HAP-1 (cell line): Measurements from ENCODE around the gene MAPT.

Source experiments
- DNase-seq, 2 experiments: peaks; one replicate each; pipeline ENCODE4 v3.0.0-alpha.2; 2016 to 2020; ENCODE audit warnings: low spot score in 2 of 2
- H3K27me3 ChIP-seq: fragments of 250-450 bp; sonication (Bioruptor Pico); 2 replicates; pipeline ENCODE4 v1.5.1; 2020; ENCODE audit warnings: low read depth, mild to moderate bottlenecking, moderate library complexity
- H3K36me3 ChIP-seq: fragments of 250-450 bp; sonication (Bioruptor Pico); replicated peaks from 2 replicates; pipeline ENCODE4 v1.5.1; 2020; ENCODE audit warnings: mild to moderate bottlenecking
- H3K4me1 ChIP-seq: fragments of 250-450 bp; sonication (Bioruptor Pico); 2 replicates; pipeline ENCODE4 v1.5.1; 2020; ENCODE audit warnings: mild to moderate bottlenecking
- H3K4me3 ChIP-seq: fragments of 250-450 bp; sonication (Bioruptor Pico); 2 replicates; pipeline ENCODE4 v1.5.1; 2020; ENCODE audit warnings: mild to moderate bottlenecking, moderate library complexity
- H3K9me3 ChIP-seq: fragments of 250-450 bp; sonication (Bioruptor Pico); 2 replicates; pipeline ENCODE4 v1.5.1; 2020; ENCODE audit warnings: mild to moderate bottlenecking, moderate library complexity
- in situ Hi-C: fragments of 300-500 bp; cut with MboI; formaldehyde crosslinking; loops from 3 replicates; pipeline ENCODE4 v1.14.3; 2020; ENCODE audit warnings: low sequenced_read_pairs, inconsistent platforms, mixed read lengths

Gene MAPT

GRCh38 chr17:46032909-46033308 is 138.6 kb downstream of the MAPT start:
- Histone ChIP-seq H3K9me3 (no peaks in the 10 kb centered on the region), H3K4me3 (no peak overlapping the region), H3K36me3 (peaks cover 76% of the 10 kb centered on the region), H3K4me1 (no peaks in the 10 kb centered on the region), H3K27me3 (no peaks in the 10 kb centered on the region)
- DNase-seq: no peak
- in situ Hi-C loops: no loop called here

- peaks cover 76% of the 10 kb centered on the region for H3K36me3 ChIP-seq
These were observed 139.0 kb downstream of the MAPT start for GRCh38 chr17:46033392-46033791.

GRCh38 chr17:46035112-46035818 is 140.9 kb downstream of the MAPT start:
- in situ Hi-C loops: no loop called here
- Histone ChIP-seq H3K4me3 (no peak overlapping the region), H3K36me3 (peaks cover 86% of the 10 kb centered on the region), H3K4me1 (no peaks in the 10 kb centered on the region), H3K9me3 (no peaks in the 10 kb centered on the region), H3K27me3 (no peaks in the 10 kb centered on the region)
- no peak for DNase-seq

More at GRCh38 chr17:46033392-46033791, 139.0 kb downstream of the MAPT start:
- in situ Hi-C loops: no loop called here
- no peak for DNase-seq
- no peaks in the 10 kb centered on the region for H3K27me3 ChIP-seq
- H3K4me1 ChIP-seq: no peaks in the 10 kb centered on the region
- no peaks in the 10 kb centered on the region for H3K9me3 ChIP-seq
- no peak overlapping the region for H3K4me3 ChIP-seq

GRCh38 chr17:46036491-46036890 is 142.1 kb downstream of the MAPT start:
- H3K4me3 ChIP-seq: no peak overlapping the region
- in situ Hi-C loops: no loop called here
- no peaks in the 10 kb centered on the region for H3K27me3 ChIP-seq
- DNase-seq: no peak
- no peaks in the 10 kb centered on the region for H3K4me1 ChIP-seq
- H3K9me3 ChIP-seq: no peaks in the 10 kb centered on the region
- peaks cover 82% of the 10 kb centered on the region for H3K36me3 ChIP-seq

- no peaks in the 10 kb centered on the region for H3K27me3 ChIP-seq
- H3K36me3 ChIP-seq: peaks cover 79% of the 10 kb centered on the region
- no peaks in the 10 kb centered on the region for H3K9me3 ChIP-seq
- no peak for DNase-seq
- no peaks in the 10 kb centered on the region for H3K4me1 ChIP-seq
- in situ Hi-C loops: no loop called here
- no peak overlapping the region for H3K4me3 ChIP-seq
These were observed 143.4 kb downstream of the MAPT start for GRCh38 chr17:46037722-46038255.

- Histone ChIP-seq H3K9me3 (no peaks in the 10 kb centered on the region), H3K36me3 (peaks cover 79% of the 10 kb centered on the region), H3K27me3 (no peaks in the 10 kb centered on the region), H3K4me1 (no peaks in the 10 kb centered on the region), H3K4me3 (no peak overlapping the region)
- DNase-seq: no peak
- in situ Hi-C loops: no loop called here
These were observed 144.1 kb downstream of the MAPT start for GRCh38 chr17:46038414-46038813.

GRCh38 chr17:46038937-46039336 is 144.6 kb downstream of the MAPT start:
- Histone ChIP-seq H3K9me3 (no peaks in the 10 kb centered on the region), H3K4me3 (no peak overlapping the region), H3K4me1 (no peaks in the 10 kb centered on the region), H3K36me3 (peaks cover 78% of the 10 kb centered on the region), H3K27me3 (no peaks in the 10 kb centered on the region)
- in situ Hi-C loops: no loop called here
- no peak for DNase-seq

- Histone ChIP-seq H3K4me3 (no peak overlapping the region), H3K36me3 (peaks cover 73% of the 10 kb centered on the region), H3K4me1 (no peaks in the 10 kb centered on the region; the same call in none of the 2 replicates), H3K9me3 (no peaks in the 10 kb centered on the region), H3K27me3 (no peaks in the 10 kb centered on the region)
- in situ Hi-C loops: no loop called here
- DNase-seq: no peak
These were observed 145.3 kb downstream of the MAPT start for GRCh38 chr17:46039592-46040186.

GRCh38 chr17:46042246-46042645 is 147.9 kb downstream of the MAPT start:
- no peak for DNase-seq
- in situ Hi-C loops: no loop called here
- no peaks in the 10 kb centered on the region for H3K9me3 ChIP-seq
- peaks cover 64% of the 10 kb centered on the region for H3K36me3 ChIP-seq
- H3K4me1 ChIP-seq: no peaks in the 10 kb centered on the region; the same call in none of the 2 replicates
- no peaks in the 10 kb centered on the region for H3K27me3 ChIP-seq
- no peak overlapping the region for H3K4me3 ChIP-seq

GRCh38 chr17:46042925-46043324 is 148.6 kb downstream of the MAPT start:
- peaks cover 62% of the 10 kb centered on the region for H3K36me3 ChIP-seq

GRCh38 chr17:46043606-46044005 is 149.3 kb downstream of the MAPT start:
- Histone ChIP-seq H3K27me3 (no peaks in the 10 kb centered on the region), H3K9me3 (no peaks in the 10 kb centered on the region), H3K36me3 (peaks cover 60% of the 10 kb centered on the region), H3K4me3 (no peak overlapping the region), H3K4me1 (no peaks in the 10 kb centered on the region; the same call in none of the 2 replicates)
- in situ Hi-C loops: no loop called here
- no peak for DNase-seq

More at GRCh38 chr17:46042925-46043324, 148.6 kb downstream of the MAPT start:
- Histone ChIP-seq H3K4me1 (no peaks in the 10 kb centered on the region; the same call in none of the 2 replicates), H3K9me3 (no peaks in the 10 kb centered on the region), H3K4me3 (no peak overlapping the region), H3K27me3 (no peaks in the 10 kb centered on the region)
- in situ Hi-C loops: no loop called here
- no peak for DNase-seq

- Histone ChIP-seq H3K4me3 (no peak overlapping the region), H3K4me1 (no peaks in the 10 kb centered on the region; the same call in none of the 2 replicates), H3K9me3 (no peaks in the 10 kb centered on the region), H3K36me3 (peaks cover 57% of the 10 kb centered on the region), H3K27me3 (no peaks in the 10 kb centered on the region)
- peak; percentile 79 to 85 for DNase-seq
- in situ Hi-C loops: no loop called here
These were observed 150.1 kb downstream of the MAPT start for GRCh38 chr17:46044286-46044928.

GRCh38 chr17:46044989-46045388 is 150.6 kb downstream of the MAPT start:
- no peak overlapping the region for H3K4me3 ChIP-seq
- no peaks in the 10 kb centered on the region for H3K9me3 ChIP-seq
- DNase-seq: no peak
- no peaks in the 10 kb centered on the region for H3K27me3 ChIP-seq
- no peaks in the 10 kb centered on the region; the same call in none of the 2 replicates for H3K4me1 ChIP-seq
- in situ Hi-C loops: no loop called here
- H3K36me3 ChIP-seq: peaks cover 59% of the 10 kb centered on the region

GRCh38 chr17:46045639-46046038 is 151.3 kb downstream of the MAPT start:
- Histone ChIP-seq H3K27me3 (no peaks in the 10 kb centered on the region), H3K36me3 (peaks cover 64% of the 10 kb centered on the region), H3K9me3 (no peaks in the 10 kb centered on the region), H3K4me1 (no peaks in the 10 kb centered on the region; the same call in none of the 2 replicates), H3K4me3 (no peak overlapping the region)
- in situ Hi-C loops: no loop called here
- DNase-seq: no peak
